ENCODE measurements around the gene TMEM120B.
A peak's percentile ranks its signal among the peaks of the same experiment; 100 is the strongest.

Gene TMEM120B

GRCh38 chr12:121801595-121802484, 89.3 kb downstream of the TMEM120B start:
- TF ChIP-seq Cebpa-rat (IDR thresholded peaks at IDR 0.05) = no peak
- H3K4me1 ChIP-seq = peaks cover 27 to 38% (median 36%) of the 10 kb centered on the region in 10 experiments
- H4K20me1 ChIP-seq = peaks cover 33 to 42% (median 38%) of the 10 kb centered on the region in 11 experiments
- no peaks in the 10 kb centered on the region for H3K27me3 ChIP-seq
- peaks cover 0 to 37% (median 26%) of the 10 kb centered on the region in 11 experiments; a peak in 17 of 22 replicates for H3K36me3 ChIP-seq
- H3K27ac ChIP-seq = peak overlapping the region; percentile 99 to 100 (median 100)
- peak overlapping the region; percentile 84 to 94 (median 88) for H3K4me3 ChIP-seq
- H3K9me3 ChIP-seq (replicated peaks in 1 of 11) = no peaks in the 10 kb centered on the region
- peak overlapping the region; percentile 98 to 100 (median 100) for H3K9ac ChIP-seq
- H3K4me2 ChIP-seq = peak overlapping the region; percentile 97 to 100 (median 99)

GRCh38 chr12:121802485-121802842, 89.9 kb downstream of the TMEM120B start:
- H3K36me3 ChIP-seq = peaks cover 2 to 37% (median 26%) of the 10 kb centered on the region in 11 experiments; a peak in 16 of 22 replicates
- H3K9me3 ChIP-seq (replicated peaks in 1 of 11) = no peaks in the 10 kb centered on the region
- H4K20me1 ChIP-seq = peaks cover 32 to 42% (median 38%) of the 10 kb centered on the region in 11 experiments
- H3K27ac ChIP-seq = peak overlapping the region; percentile 99 to 100 (median 100)
- H3K4me2 ChIP-seq = peak overlapping the region; percentile 97 to 100 (median 99)
- H3K9ac ChIP-seq = peak overlapping the region; percentile 98 to 100 (median 100)
- H3K27me3 ChIP-seq = no peaks in the 10 kb centered on the region
- no peak for TF ChIP-seq Cebpa-rat (IDR thresholded peaks at IDR 0.05)
- H3K4me3 ChIP-seq = peak overlapping the region; percentile 84 to 94 (median 88)
- H3K4me1 ChIP-seq = peaks cover 27 to 38% (median 36%) of the 10 kb centered on the region in 10 experiments

GRCh38 chr12:121802843-121803698, 90.5 kb downstream of the TMEM120B start:
- peak overlapping the region; percentile 99 to 100 (median 100) for H3K27ac ChIP-seq
- peak overlapping the region; percentile 84 to 94 (median 88) for H3K4me3 ChIP-seq
- H3K9me3 ChIP-seq (replicated peaks in 1 of 11) = no peaks in the 10 kb centered on the region
- H3K9ac ChIP-seq = peak overlapping the region; percentile 98 to 100 (median 100)
- peaks cover 7 to 37% (median 25%) of the 10 kb centered on the region in 11 experiments for H3K36me3 ChIP-seq
- TF ChIP-seq Cebpa-rat (IDR thresholded peaks at IDR 0.05) = no peak
- no peaks in the 10 kb centered on the region for H3K27me3 ChIP-seq
- peaks cover 32 to 42% (median 38%) of the 10 kb centered on the region in 11 experiments for H4K20me1 ChIP-seq
- H3K4me2 ChIP-seq = peak overlapping the region; percentile 97 to 100 (median 99)
- peaks cover 27 to 38% (median 36%) of the 10 kb centered on the region in 10 experiments for H3K4me1 ChIP-seq

GRCh38 chr12:121803861-121804416, 91.4 kb downstream of the TMEM120B start, which contains the start of gene SETD1B:
SETD1B (plus strand) TSS chr12:121804009; CDS start chr12:121804738, 729 bp downstream.
- H4K20me1 ChIP-seq = peaks cover 30 to 42% (median 38%) of the 10 kb centered on the region in 11 experiments
- H3K27ac ChIP-seq = peak within 1 kb of the TSS; percentile 99 to 100 (median 100)
- peaks cover 22 to 35% (median 33%) of the 10 kb centered on the region in 10 experiments for H3K4me1 ChIP-seq
- H3K36me3 ChIP-seq = peaks cover 16 to 37% (median 26%) of the 10 kb centered on the region in 11 experiments
- H3K4me2 ChIP-seq = peak within 1 kb of the TSS; percentile 97 to 100 (median 99)
- TF ChIP-seq Cebpa-rat (IDR thresholded peaks at IDR 0.05) = no peak
- no peaks in the 10 kb centered on the region for H3K9me3 ChIP-seq (replicated peaks in 1 of 11)
- peak within 1 kb of the TSS; percentile 98 to 100 (median 100) for H3K9ac ChIP-seq
- no peaks in the 10 kb centered on the region for H3K27me3 ChIP-seq
- H3K4me3 ChIP-seq = peak within 1 kb of the TSS; percentile 84 to 94 (median 88)

GRCh38 chr12:121804417-121805111, 92.0 kb downstream of the TMEM120B start:
- Histone ChIP-seq H3K36me3 (peaks cover 22 to 39% (median 28%) of the 10 kb centered on the region in 11 experiments), H3K27ac (peak overlapping the region; percentile 99 to 100 (median 100)), H3K4me1 (peaks cover 19 to 32% (median 29%) of the 10 kb centered on the region in 10 experiments), H4K20me1 (peaks cover 30 to 44% (median 40%) of the 10 kb centered on the region in 11 experiments), H3K9ac (peak overlapping the region; percentile 98 to 100 (median 100)), H3K4me3 (peak overlapping the region; percentile 84 to 94 (median 88)), H3K27me3 (no peaks in the 10 kb centered on the region), H3K4me2 (peak overlapping the region; percentile 97 to 100 (median 99)), H3K9me3 (replicated peaks in 1 of 11) (no peaks in the 10 kb centered on the region)
- no peak for TF ChIP-seq Cebpa-rat (IDR thresholded peaks at IDR 0.05)

GRCh38 chr12:121805171-121806008, 92.8 kb downstream of the TMEM120B start:
- Histone ChIP-seq H3K4me2 (peak overlapping the region; percentile 97 to 100 (median 99)), H3K27ac (peak overlapping the region; percentile 99 to 100 (median 100); a peak in 21 of 22 replicates), H3K4me1 (peaks cover 24 to 40% (median 35%) of the 10 kb centered on the region in 10 experiments), H3K36me3 (peaks cover 30 to 47% (median 37%) of the 10 kb centered on the region in 11 experiments), H3K27me3 (no peaks in the 10 kb centered on the region), H4K20me1 (peaks cover 37 to 52% (median 48%) of the 10 kb centered on the region in 11 experiments), H3K4me3 (peak overlapping the region; percentile 84 to 94 (median 88)), H3K9ac (peak overlapping the region; percentile 98 to 100 (median 100)), H3K9me3 (replicated peaks in 1 of 11) (no peaks in the 10 kb centered on the region)
- TF ChIP-seq Cebpa-rat (IDR thresholded peaks at IDR 0.05) = no peak

- peak overlapping the region; percentile 27 to 100 (median 100); a peak in 21 of 22 replicates for H3K27ac ChIP-seq
- H3K9ac ChIP-seq = peak overlapping the region; percentile 98 to 100 (median 100)
- H3K4me2 ChIP-seq = peak overlapping the region; percentile 97 to 100 (median 99)
- no peaks in the 10 kb centered on the region for H3K27me3 ChIP-seq
- peak overlapping the region; percentile 84 to 94 (median 88) for H3K4me3 ChIP-seq
- H3K9me3 ChIP-seq (replicated peaks in 1 of 11) = no peaks in the 10 kb centered on the region
- H3K36me3 ChIP-seq = peaks cover 37 to 54% (median 43%) of the 10 kb centered on the region in 11 experiments
- H4K20me1 ChIP-seq = peaks cover 44 to 59% (median 55%) of the 10 kb centered on the region in 11 experiments
- TF ChIP-seq Cebpa-rat (IDR thresholded peaks at IDR 0.05) = no peak
- H3K4me1 ChIP-seq = peaks cover 31 to 47% (median 42%) of the 10 kb centered on the region in 10 experiments
Measured at GRCh38 chr12:121806009-121806545, 93.5 kb downstream of the TMEM120B start.

Measured in BLaER1 treated with 17β-estradiol and CSF1 and Interleukin-3, amounts not matched to agents 10 nM and 100 nM (cell line).